ENCODE results near the gene MSMB.
"Not testable (repeated sequence)": the region's sequence is repeated elsewhere in the genome, so short reads cannot be mapped to it uniquely, and the experiment has no call there.

The MSMB gene, protein sequence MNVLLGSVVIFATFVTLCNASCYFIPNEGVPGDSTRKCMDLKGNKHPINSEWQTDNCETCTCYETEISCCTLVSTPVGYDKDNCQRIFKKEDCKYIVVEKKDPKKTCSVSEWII

DNA sequence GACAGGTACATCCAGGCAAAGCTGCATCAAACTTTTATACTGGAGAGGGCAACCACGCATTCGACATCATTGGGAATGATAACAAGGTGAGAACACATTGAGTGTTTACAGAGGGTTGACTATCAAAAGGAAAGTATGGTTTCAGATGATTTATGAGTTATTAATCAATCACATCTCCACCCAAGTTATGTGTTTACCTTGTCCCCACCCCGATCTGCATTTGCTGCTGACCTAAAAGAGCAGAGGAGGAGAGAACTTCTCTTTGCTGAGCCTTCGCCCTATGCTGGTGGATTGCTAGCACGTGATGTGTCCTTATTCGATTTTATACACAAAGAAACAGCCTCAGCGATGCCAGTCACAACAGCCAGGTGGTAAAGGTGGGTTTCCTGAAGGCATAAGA lies at the start of gene MSMB:
TSS of gene MSMB (minus strand) at position 9 of the 400 bp plus-strand sequence. CDS start 32 bp downstream, outside the sequence.
- no peak for DNase-seq

DNA sequence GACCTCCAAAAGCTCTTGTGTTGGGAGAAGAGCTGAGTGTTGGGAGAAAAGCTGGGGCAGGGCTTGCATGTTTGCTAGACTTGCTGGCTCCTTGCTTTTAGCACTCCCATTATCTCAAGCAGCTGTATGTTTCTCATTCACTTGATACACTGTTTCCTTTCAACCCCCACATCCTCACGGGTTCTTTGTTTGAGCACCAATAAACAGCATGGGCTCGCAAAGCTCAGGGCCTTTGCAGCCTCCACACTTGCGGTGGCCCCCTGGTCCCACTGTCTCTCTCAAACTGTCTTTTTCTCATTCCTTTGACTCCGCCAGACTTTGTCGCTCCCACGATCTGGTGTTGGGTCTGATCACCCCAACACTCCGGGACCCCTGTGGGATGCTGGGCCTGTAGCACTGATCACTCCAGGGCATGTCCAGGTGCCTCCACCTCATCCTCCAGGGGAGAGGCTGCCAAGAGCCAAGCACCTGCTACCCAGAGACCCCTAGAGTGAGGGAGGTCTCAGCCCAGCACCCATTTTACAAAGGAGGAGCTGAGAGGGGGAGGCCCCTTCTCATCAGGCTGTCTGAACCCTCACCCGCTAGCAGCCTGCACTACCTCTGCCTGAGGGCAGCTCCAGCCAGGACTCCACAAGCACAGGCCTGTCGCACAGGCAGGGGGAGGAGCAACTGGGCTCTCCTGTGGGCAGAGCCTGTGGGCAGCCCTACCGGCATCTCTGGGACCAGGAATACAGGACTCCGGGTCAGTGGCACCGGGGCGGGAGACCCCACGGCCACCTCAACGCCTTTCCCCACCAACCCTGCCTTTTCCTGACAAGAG lies 49.1 kb upstream of the MSMB start:
- no peak for DNase-seq

DNA sequence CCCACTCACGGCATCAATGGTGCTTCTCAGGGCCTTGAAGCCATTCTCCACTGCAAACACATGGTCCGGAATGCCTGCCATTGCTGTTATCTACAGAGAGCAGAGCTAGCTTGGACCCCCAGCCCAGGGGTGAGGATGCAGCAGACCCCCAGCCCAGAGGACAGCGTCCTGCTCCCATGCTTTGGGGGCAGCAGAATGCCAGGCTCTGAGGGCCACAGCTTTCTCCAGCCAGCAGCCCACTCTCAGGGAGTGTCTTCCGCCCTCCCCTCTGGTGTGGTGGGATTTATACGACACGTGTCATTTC lies 48.1 kb upstream of the MSMB start:
- DNase-seq, result no peak

DNA sequence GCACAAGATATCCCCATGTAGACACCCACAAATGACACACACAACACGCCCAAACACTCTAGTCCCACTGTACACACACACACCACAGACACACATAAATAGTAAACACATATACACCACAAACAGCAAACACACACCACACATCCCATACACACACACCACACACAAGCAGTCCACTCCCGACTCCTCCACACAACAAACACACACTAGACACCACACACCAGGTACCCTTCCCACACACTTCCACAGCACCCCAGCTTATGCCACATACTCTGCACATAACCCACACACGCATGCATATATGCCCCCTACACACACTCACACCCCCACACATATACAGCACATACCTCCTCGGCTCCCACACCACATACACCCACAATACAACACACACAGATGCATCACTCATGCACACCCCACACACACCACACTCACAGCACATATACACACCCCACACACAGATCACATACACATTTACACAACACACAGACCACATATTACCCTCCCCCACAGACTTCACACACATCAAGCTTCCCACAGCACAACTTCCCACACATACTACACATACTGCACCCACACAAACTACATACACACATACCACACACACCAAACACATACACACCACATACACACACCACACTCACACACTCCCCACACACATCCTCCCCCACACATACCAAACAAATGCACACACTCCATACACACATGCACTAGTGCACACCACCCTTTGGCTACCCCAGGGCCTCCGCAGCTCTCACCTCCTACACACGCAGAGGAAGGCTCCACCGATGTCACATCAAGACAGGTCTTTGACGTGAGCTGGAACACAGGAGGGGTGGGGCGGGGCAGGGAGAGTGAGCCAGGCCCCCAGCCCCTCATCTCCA lies 47.5 kb upstream of the MSMB start:
- not testable (repeated sequence) for DNase-seq

- DNase-seq, result no peak
Measured at GRCh38 chr10:46092524-46093081, 46.5 kb upstream of the MSMB start.

- no peak for DNase-seq
Measured at GRCh38 chr10:46091828-46092523, 45.9 kb upstream of the MSMB start.

- DNase-seq, result no peak
Measured at GRCh38 chr10:46091080-46091827, 45.2 kb upstream of the MSMB start.

- DNase-seq, result no peak
Measured at GRCh38 chr10:46090258-46090812, 44.3 kb upstream of the MSMB start.

- DNase-seq, result not testable (repeated sequence)
Measured at GRCh38 chr10:46087381-46087780, 41.3 kb upstream of the MSMB start.

DNA sequence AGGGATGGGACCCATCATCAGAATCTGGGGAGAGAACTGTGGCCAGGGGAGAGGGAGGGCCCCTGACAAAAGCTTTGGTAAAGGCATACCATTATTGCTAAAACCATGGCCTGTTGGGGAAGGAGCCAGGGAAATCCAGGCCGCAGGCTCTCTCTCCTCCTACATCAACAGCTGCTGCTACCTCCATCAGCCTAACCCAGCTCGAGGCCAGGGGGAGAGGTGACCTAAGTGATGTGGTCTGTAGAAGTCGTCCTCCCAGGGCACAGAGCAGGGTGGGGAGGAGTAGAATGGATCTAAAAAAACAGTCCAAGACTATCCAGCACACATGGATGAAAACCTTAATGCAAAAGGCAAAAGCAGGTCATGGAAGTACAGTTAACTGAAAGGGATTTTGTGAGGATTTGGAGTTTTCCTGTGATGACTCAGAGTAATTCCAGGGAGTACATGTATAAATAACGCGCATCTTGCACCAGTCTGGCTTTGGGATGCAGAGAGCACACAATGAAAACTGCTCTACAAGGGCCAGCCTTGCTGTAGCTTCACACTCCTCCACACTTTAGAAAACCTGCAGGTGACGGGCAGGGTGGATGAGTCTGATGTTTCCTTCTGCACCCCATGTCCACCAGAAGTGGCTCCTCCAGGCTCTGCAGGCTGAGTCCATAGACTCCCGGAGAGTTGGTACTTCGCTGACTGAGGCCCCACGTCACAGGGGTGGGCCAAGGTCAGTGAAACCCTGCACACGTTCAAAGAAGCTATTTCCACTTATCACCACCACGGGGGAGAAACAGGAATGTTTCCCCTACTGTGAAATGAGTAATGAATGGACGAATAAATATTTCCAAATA lies 38.5 kb upstream of the MSMB start:
- no peak for DNase-seq

DNA sequence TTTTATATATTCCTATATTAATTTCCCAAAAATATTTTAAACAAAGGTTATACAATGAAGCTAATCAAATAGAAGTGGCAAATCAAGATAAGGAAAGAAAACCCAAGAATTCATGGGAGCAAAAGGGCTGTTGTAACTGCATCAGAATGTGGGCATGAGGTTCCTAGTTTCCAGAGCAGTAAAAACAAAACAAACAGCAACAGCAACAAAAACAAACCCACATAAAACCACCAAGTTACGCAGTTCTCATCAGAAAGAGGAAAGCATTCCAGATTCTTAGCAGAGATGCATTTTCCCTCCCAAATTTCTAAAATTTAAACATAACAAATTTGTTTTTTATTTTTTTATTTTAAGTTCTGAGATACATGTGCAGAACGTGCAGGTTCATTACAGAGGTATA lies 34.8 kb upstream of the MSMB start:
- no peak for DNase-seq

GRCh38 chr10:46079831-46080585 lies 33.9 kb upstream of the MSMB start:
- no peak for DNase-seq

DNA sequence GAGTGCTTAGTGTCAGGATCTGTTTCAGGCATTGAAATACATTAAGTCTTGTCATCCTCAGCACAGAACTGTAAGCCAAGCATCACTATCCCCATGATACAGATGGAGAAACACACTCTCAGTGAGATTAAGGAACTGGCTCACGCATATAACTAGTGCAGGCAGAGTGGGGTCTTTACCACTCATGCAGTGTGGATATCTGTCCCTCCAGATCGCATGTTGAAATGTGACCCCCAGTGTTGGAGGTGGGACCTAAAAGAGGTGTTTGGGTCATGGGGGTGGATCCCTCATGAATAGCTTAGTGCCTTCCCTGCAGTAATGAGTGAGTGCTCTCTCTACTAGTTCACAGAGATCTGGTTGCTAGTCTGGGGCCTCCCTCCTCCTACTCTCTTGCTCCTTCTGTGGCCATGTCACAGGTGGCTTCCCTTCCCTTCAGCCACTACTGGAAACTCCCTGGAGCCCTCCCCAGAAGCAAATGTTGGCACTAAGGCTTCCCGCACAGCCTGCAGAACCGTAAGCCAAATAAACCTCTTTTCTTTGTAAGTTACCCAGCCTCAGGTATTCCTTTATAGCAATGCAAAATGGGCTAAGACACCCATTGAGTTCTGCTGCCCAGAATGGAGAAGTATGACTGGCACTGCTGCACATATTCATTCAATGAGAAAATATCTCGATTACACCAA lies 31.8 kb upstream of the MSMB start:
- DNase-seq, result no peak

DNA sequence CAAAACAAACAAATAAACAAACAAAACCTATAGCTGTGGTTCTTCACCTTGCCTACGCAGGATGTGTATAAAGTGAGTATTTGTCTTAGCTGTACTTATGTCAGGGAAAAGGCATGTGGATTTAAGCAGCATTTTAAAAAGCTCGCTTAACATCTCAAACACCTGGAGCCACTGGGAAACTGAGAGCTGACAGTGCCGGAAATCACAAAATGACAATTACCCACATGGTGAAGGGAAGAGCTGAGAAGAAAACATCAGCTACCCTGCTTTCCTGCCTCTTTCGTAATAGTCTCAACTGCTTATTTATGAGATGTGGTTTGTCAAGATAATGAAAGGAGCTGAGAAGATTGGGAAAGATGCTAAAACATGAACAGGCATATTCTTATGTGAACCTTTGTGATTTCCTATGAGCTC lies 31.1 kb upstream of the MSMB start:
- no peak for DNase-seq

DNA sequence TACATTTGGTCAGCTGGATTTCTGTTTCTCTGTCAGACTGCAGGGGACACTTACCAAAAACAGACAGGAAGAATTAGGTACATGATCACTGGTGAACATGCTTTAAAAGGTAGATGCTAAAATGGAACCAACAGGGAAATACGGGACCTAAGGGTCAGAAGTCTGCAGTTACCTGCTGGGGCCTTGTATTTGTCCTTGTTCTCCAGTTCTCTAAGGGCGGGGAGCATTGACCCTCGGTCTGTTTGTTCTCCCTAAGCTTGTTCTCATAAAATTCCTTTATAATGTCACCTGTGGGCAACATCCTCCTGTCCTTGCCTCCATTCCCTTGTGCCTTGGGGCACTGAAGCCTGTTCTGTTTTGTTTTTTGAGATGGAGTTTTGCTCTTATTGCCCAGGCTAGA lies 29.8 kb upstream of the MSMB start:
- no peak for DNase-seq

GRCh38 chr10:46074196-46074946 lies 28.3 kb upstream of the MSMB start:
- DNase-seq, result no peak

GRCh38 chr10:46073564-46073963 lies 27.5 kb upstream of the MSMB start:
- DNase-seq, result no peak

DNA sequence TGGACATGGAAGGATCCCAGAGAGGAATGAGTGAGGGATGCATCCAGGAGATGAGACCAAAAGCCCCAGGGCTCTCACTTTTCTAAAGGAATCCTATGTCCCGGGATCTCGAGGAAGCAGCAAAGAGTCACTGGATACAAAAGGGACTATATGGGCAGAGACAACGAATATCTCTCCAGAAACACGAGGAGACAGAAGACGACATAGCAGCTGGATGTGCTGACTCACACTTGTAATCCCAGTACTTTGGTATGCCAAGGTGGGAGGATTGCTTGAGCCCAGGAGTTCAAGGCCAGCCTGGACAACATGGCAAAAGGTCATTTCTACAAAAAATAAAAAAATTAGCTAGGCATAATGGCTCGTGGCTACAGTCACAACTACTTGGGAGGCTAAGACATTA lies 24.7 kb upstream of the MSMB start:
- no peak for DNase-seq

Measured in fibroblast of upper back skin (primary cell).